Neural progenitor cell (in vitro differentiated cells): ENCODE measurements around the gene VSIG8. TPM values are rescaled to one million over a fixed set of nuclear protein-coding genes. Genes with fewer than 3 reads are reported as not detected.
A peak's percentile ranks its signal among the peaks of the same experiment; 100 is the strongest.
"Not testable (repeated sequence)": the region's sequence is repeated elsewhere in the genome, so short reads cannot be mapped to it uniquely, and the experiment has no call there.

ENCODE experiments used
- DNase-seq: peaks from one replicate; pipeline ENCODE4 v3.0.0-alpha.2; 2016; ENCODE audit warnings: low spot score
- H2AFZ ChIP-seq: fragments of 200-600 bp; sonication (generic); replicated peaks from 2 replicates; pipeline ENCODE4 v1.6.1; 2016; ENCODE audit warnings: antibody characterized with exemption
- H3F3A ChIP-seq: fragments of 200-600 bp; sonication (generic); 2 replicates; pipeline ENCODE4 v1.6.1; 2016; ENCODE audit warnings: antibody characterized with exemption, low read depth
- H3K27ac ChIP-seq: fragments of 200-600 bp; sonication (generic); 2 replicates; pipeline ENCODE4 v1.5.1; 2016; ENCODE audit warnings: mild to moderate bottlenecking
- H3K27me3 ChIP-seq: fragments of 200-600 bp; sonication (generic); 2 replicates; pipeline ENCODE4 v1.6.1; 2016; ENCODE audit warnings: mild to moderate bottlenecking, moderate library complexity
- H3K36me3 ChIP-seq: fragments of 200-600 bp; sonication (generic); 2 replicates; pipeline ENCODE4 v1.5.1; 2016
- H3K4me1 ChIP-seq: fragments of 200-600 bp; sonication (generic); 2 replicates; pipeline ENCODE4 v1.6.1; 2016; ENCODE audit warnings: mixed run types
- H3K4me2 ChIP-seq: fragments of 200-600 bp; sonication (generic); 2 replicates; pipeline ENCODE4 v1.6.1; 2016
- H3K4me3 ChIP-seq: fragments of 200-600 bp; sonication (generic); 2 replicates; pipeline ENCODE4 v1.5.1; 2016
- H3K79me2 ChIP-seq: fragments of 200-600 bp; sonication (generic); 2 replicates; pipeline ENCODE4 v1.6.1; 2016; ENCODE audit warnings: low read depth
- H3K9ac ChIP-seq: fragments of 200-600 bp; sonication (generic); 2 replicates; pipeline ENCODE4 v1.6.1; 2016
- H3K9me3 ChIP-seq: fragments of 200-600 bp; sonication (generic); 2 replicates; pipeline ENCODE4 v1.5.1; 2016; ENCODE audit warnings: low read depth
- H4K20me1 ChIP-seq: fragments of 200-600 bp; sonication (generic); 2 replicates; pipeline ENCODE4 v1.6.1; 2016; ENCODE audit warnings: low read depth
- H3K27ac Mint-ChIP-seq: 3 replicates; pipeline ENCODE4 v1.8.0; 2021; ENCODE audit warnings: mixed read lengths
- H3K27me3 Mint-ChIP-seq: 2 replicates; pipeline ENCODE4 v1.8.0; 2022; ENCODE audit warnings: low read depth, mild to moderate bottlenecking, inconsistent platforms, moderate library complexity, mixed read lengths; ENCODE audit not compliant: insufficient read depth
- H3K36me3 Mint-ChIP-seq: 3 replicates; pipeline ENCODE4 v1.8.0; 2021; ENCODE audit warnings: mixed read lengths
- H3K4me1 Mint-ChIP-seq: 3 replicates; pipeline ENCODE4 v1.8.0; 2021; ENCODE audit warnings: mixed read lengths
- H3K4me3 Mint-ChIP-seq: 3 replicates; pipeline ENCODE4 v1.8.0; 2021; ENCODE audit warnings: mild to moderate bottlenecking, moderate library complexity, mixed read lengths
- H3K9me3 Mint-ChIP-seq: 3 replicates; pipeline ENCODE4 v1.8.0; 2020; ENCODE audit warnings: mixed read lengths
- CTCF ChIP-seq: fragments of 200-600 bp; sonication (generic); IDR thresholded peaks from 2 replicates; pipeline ENCODE4 v1.5.1; 2017; ENCODE audit warnings: antibody characterized with exemption, mild to moderate bottlenecking
- EZH2 ChIP-seq: fragments of 200-600 bp; sonication (generic); IDR thresholded peaks from 2 replicates; pipeline ENCODE4 v1.6.1; 2017; ENCODE audit warnings: antibody characterized with exemption, mild to moderate bottlenecking, moderate library complexity
- EZH2phosphoT487 ChIP-seq: fragments of 200-600 bp; sonication (generic); IDR thresholded peaks from 2 replicates; pipeline ENCODE4 v1.6.1; 2017; ENCODE audit warnings: antibody characterized with exemption
- total RNA-seq: library from RNA; depleted of rRNA; stranded (reverse); fragments of >200 nt; gene quantifications from 2 replicates; pipeline ENCODE4 v1.2.3, GENCODE V29; 2015; ENCODE audit warnings: low replicate concordance

The VSIG8 gene, protein sequence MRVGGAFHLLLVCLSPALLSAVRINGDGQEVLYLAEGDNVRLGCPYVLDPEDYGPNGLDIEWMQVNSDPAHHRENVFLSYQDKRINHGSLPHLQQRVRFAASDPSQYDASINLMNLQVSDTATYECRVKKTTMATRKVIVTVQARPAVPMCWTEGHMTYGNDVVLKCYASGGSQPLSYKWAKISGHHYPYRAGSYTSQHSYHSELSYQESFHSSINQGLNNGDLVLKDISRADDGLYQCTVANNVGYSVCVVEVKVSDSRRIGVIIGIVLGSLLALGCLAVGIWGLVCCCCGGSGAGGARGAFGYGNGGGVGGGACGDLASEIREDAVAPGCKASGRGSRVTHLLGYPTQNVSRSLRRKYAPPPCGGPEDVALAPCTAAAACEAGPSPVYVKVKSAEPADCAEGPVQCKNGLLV
- total RNA-seq = not detected in 2 replicates

GRCh38 chr1:159862557-159862956, at the start of gene VSIG8:
Gene VSIG8 (minus strand): TSS chr1:159862657. CDS start chr1:159862521, 136 bp downstream.
- peaks cover 5% of the 10 kb centered on the region for H3K27me3 Mint-ChIP-seq
- H3K9me3 Mint-ChIP-seq = peaks cover 2% of the 10 kb centered on the region
- peak within 1 kb of the TSS; percentile 76 for H3K27ac Mint-ChIP-seq

DNA sequence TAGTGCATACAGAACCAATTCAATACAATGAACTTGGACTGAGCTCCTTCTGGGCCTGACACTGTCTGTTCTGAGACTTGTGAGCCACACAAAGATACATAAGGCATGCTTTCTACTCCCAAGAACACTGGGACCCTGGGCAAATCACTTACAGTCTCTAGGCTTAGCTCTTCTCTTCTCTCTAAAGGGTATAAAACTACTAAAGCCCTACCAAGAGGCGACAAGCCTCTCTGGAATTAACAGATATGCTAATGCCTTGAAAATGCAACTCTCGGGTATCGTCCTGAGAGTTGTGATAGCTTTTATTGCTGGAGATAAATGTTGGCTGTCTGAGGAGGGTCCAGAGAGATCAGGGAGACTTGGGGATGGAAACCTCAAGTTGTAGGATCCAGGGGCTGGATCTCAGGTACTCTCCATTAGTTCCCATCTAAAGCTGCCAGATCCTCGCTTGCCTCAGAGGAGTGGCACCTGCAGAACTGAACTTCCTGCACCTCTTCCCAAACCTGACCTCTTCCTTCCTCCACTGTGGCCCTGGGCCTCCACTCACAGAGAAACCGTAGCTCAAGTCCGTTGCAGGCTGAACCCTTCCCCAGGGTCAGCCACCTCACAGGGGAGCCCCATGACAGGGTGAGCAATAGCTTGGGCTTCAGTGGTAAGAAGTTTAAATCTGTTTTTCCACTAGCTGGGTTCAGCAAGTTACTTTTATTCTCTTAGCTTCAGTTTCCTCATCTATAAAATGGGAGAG, 49.0 kb upstream of the VSIG8 start:
- peaks cover 3% of the 10 kb centered on the region for H3K36me3 Mint-ChIP-seq
- no peak overlapping the region for H3K4me3 ChIP-seq
- TF ChIP-seq EZH2phosphoT487 = no peak
- H3K9me3 ChIP-seq = no peaks in the 10 kb centered on the region
- no peaks in the 10 kb centered on the region for H3K36me3 ChIP-seq
- H3K27ac ChIP-seq = no peak overlapping the region
- H3K27me3 Mint-ChIP-seq = peaks cover 14% of the 10 kb centered on the region
- H2AFZ ChIP-seq = no peak overlapping the region
- no peak overlapping the region for H3K9ac ChIP-seq
- no peaks in the 10 kb centered on the region for H3K79me2 ChIP-seq
- H3K27ac Mint-ChIP-seq = no peak overlapping the region
- no peak overlapping the region for H3K4me3 Mint-ChIP-seq
- peaks cover 13% of the 10 kb centered on the region for H3K4me1 ChIP-seq
- DNase-seq = no peak
- H3K4me2 ChIP-seq = no peak overlapping the region
- no peaks in the 10 kb centered on the region for H3K27me3 ChIP-seq
- no peaks in the 10 kb centered on the region for H4K20me1 ChIP-seq
- H3K4me1 Mint-ChIP-seq = peaks cover 35% of the 10 kb centered on the region
- no peaks in the 10 kb centered on the region for H3K9me3 Mint-ChIP-seq
- peaks cover 10% of the 10 kb centered on the region for H3F3A ChIP-seq

More at GRCh38 chr1:159862557-159862956, at the start of gene VSIG8:
- H3K9ac ChIP-seq = no peak within 1 kb of the TSS
- H3K79me2 ChIP-seq = no peaks in the 10 kb centered on the region
- H4K20me1 ChIP-seq = no peaks in the 10 kb centered on the region
- H3K4me3 ChIP-seq = no peak within 1 kb of the TSS
- no peak within 1 kb of the TSS for H3K4me2 ChIP-seq
- TF ChIP-seq EZH2phosphoT487 = no peak
- TF ChIP-seq CTCF = no peak
- TF ChIP-seq EZH2 = no peak
- no peaks in the 10 kb centered on the region for H3K9me3 ChIP-seq
- H3K27ac ChIP-seq = no peak within 1 kb of the TSS
- no peak within 1 kb of the TSS for H2AFZ ChIP-seq
- Mint-ChIP-seq H3K4me3 (no peak within 1 kb of the TSS), H3K36me3 (no peaks in the 10 kb centered on the region), H3K4me1 (no peaks in the 10 kb centered on the region)
- peaks cover 14% of the 10 kb centered on the region for H3K4me1 ChIP-seq
- H3K36me3 ChIP-seq = no peaks in the 10 kb centered on the region
- DNase-seq = no peak
- peaks cover 18% of the 10 kb centered on the region for H3K27me3 ChIP-seq
- no peaks in the 10 kb centered on the region for H3F3A ChIP-seq

- Histone ChIP-seq H4K20me1 (no peaks in the 10 kb centered on the region), H3K27me3 (no peaks in the 10 kb centered on the region), H3K4me1 (no peaks in the 10 kb centered on the region), H3K79me2 (no peaks in the 10 kb centered on the region), H3K9me3 (no peaks in the 10 kb centered on the region), H2AFZ (no peak overlapping the region), H3K27ac (no peak overlapping the region), H3K36me3 (no peaks in the 10 kb centered on the region), H3K4me2 (no peak overlapping the region), H3K9ac (no peak overlapping the region), H3K4me3 (no peak overlapping the region), H3F3A (no peaks in the 10 kb centered on the region)
- no peak overlapping the region for H3K27ac Mint-ChIP-seq
- peaks cover 6% of the 10 kb centered on the region for H3K27me3 Mint-ChIP-seq
- peaks cover 8% of the 10 kb centered on the region for H3K9me3 Mint-ChIP-seq
- H3K36me3 Mint-ChIP-seq = peaks cover 3% of the 10 kb centered on the region
- TF ChIP-seq EZH2phosphoT487 = no peak
- peaks cover 22% of the 10 kb centered on the region for H3K4me1 Mint-ChIP-seq
- no peak for DNase-seq
- no peak overlapping the region for H3K4me3 Mint-ChIP-seq
These were observed 45.8 kb upstream of the VSIG8 start for GRCh38 chr1:159908031-159908940.

DNA sequence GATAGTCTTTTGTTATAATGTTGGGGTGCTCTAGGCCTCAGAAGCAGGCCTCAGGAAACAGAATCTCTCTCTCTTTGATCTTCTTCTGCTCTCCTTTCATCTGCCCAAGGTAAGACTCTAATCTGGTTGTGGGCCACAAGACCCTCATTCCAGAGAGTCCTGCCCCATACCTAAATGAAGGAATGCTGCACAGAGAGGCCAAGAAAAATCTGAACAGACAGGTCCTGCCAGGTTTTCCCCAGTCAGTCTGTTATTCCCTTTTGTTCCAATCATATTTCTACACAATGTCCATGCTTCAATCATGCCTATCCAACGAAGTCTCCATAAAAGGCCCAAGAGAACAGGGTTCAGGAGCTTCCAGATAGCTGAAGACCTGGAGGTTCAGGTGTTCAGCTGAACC, 44.5 kb upstream of the VSIG8 start:
- Histone ChIP-seq H2AFZ (no peak overlapping the region), H3K27me3 (no peaks in the 10 kb centered on the region), H3K36me3 (no peaks in the 10 kb centered on the region), H3K9me3 (no peaks in the 10 kb centered on the region), H3K4me3 (no peak overlapping the region), H3K9ac (no peak overlapping the region), H3K4me1 (no peaks in the 10 kb centered on the region), H3K79me2 (no peaks in the 10 kb centered on the region), H3F3A (no peaks in the 10 kb centered on the region), H3K27ac (no peak overlapping the region), H4K20me1 (no peaks in the 10 kb centered on the region), H3K4me2 (no peak overlapping the region)
- Mint-ChIP-seq H3K36me3 (no peaks in the 10 kb centered on the region), H3K27me3 (peaks cover 6% of the 10 kb centered on the region), H3K27ac (no peak overlapping the region), H3K9me3 (peaks cover 9% of the 10 kb centered on the region), H3K4me1 (peaks cover 18% of the 10 kb centered on the region), H3K4me3 (no peak overlapping the region)
- TF ChIP-seq CTCF (no peak), EZH2phosphoT487 (no peak), EZH2 (no peak)
- no peak for DNase-seq

DNA sequence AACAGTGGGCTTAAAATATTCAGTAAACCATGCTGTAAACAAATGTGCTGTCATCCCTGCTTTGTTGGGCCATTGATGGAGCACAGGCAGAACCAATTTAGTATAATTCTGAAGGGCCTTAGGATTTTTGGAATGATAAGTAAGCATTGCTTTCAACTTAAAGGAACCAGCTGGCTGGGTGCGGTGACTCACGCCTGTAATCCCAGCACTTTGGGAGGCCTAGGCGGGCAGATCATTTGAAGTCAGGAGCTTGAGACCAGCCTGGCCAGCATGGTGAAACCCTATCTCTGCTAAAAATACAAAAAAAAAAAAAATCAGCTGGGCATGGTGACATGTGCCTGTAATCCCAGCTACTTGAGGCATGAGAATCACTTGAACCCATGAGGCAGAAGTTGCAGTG, 41.6 kb upstream of the VSIG8 start:
- H3K9ac ChIP-seq, H3K79me2 ChIP-seq, H3K27ac ChIP-seq, DNase-seq, H3K36me3 ChIP-seq, H3K27ac Mint-ChIP-seq, H3K4me3 ChIP-seq, H3K4me1 ChIP-seq, H3K4me3 Mint-ChIP-seq, H3K27me3 Mint-ChIP-seq, H3K9me3 ChIP-seq, H2AFZ ChIP-seq, H4K20me1 ChIP-seq, H3K9me3 Mint-ChIP-seq, H3K36me3 Mint-ChIP-seq, H3K4me2 ChIP-seq: not testable (repeated sequence)
- Histone ChIP-seq H3F3A (peaks cover 14% of the 10 kb centered on the region), H3K27me3 (peaks cover 14% of the 10 kb centered on the region)
- peaks cover 16% of the 10 kb centered on the region for H3K4me1 Mint-ChIP-seq
